ENCODE results near the gene IRF6.

The IRF6 gene

GRCh38 chr1:209741889-209742288, 64.1 kb downstream of the IRF6 start:
- Histone ChIP-seq H3K27ac (ENCODE audit: low read depth in 2 of 2, low read length in 2 of 2) (no peak overlapping the region), H3K27me3 (ENCODE audit: control insufficient read depth in 2 of 2, insufficient read depth in 2 of 2, low read length in 2 of 2) (no peaks in the 10 kb centered on the region), H3K9ac (ENCODE audit: low read depth in 1 of 2, low read length in 2 of 2) (no peak overlapping the region), H3K9me3 (ENCODE audit: control insufficient read depth in 2 of 2, low read length in 2 of 2) (no peaks in the 10 kb centered on the region), H3K36me3 (ENCODE audit: control insufficient read depth in 2 of 2, insufficient read depth in 2 of 2, low read length in 2 of 2) (no peaks in the 10 kb centered on the region), H3K4me1 (ENCODE audit: control insufficient read depth in 2 of 2, insufficient read depth in 2 of 2, low read length in 2 of 2) (no peaks in the 10 kb centered on the region), H3K4me3 (ENCODE audit: low read length in 2 of 2) (no peak overlapping the region)

GRCh38 chr1:209741193-209741592, 64.7 kb downstream of the IRF6 start:
- Histone ChIP-seq H3K4me3 (ENCODE audit: low read length in 2 of 2) (no peak overlapping the region), H3K27ac (ENCODE audit: low read depth in 2 of 2, low read length in 2 of 2) (no peak overlapping the region), H3K4me1 (ENCODE audit: control insufficient read depth in 2 of 2, insufficient read depth in 2 of 2, low read length in 2 of 2) (no peaks in the 10 kb centered on the region)

GRCh38 chr1:209738270-209738669, 67.7 kb downstream of the IRF6 start:
- H3K36me3 ChIP-seq (ENCODE audit: control insufficient read depth in 2 of 2, insufficient read depth in 2 of 2, low read length in 2 of 2), result no peaks in the 10 kb centered on the region
- no peaks in the 10 kb centered on the region for H3K4me1 ChIP-seq (ENCODE audit: control insufficient read depth in 2 of 2, insufficient read depth in 2 of 2, low read length in 2 of 2)
- H3K9ac ChIP-seq (ENCODE audit: low read depth in 1 of 2, low read length in 2 of 2), result no peak overlapping the region
- no peaks in the 10 kb centered on the region for H3K27me3 ChIP-seq (ENCODE audit: control insufficient read depth in 2 of 2, insufficient read depth in 2 of 2, low read length in 2 of 2)
- no peak overlapping the region for H3K27ac ChIP-seq (ENCODE audit: low read depth in 2 of 2, low read length in 2 of 2)
- H3K9me3 ChIP-seq (ENCODE audit: control insufficient read depth in 2 of 2, low read length in 2 of 2), result no peaks in the 10 kb centered on the region
- no peak overlapping the region for H3K4me3 ChIP-seq (ENCODE audit: low read length in 2 of 2)

More at GRCh38 chr1:209741193-209741592, 64.7 kb downstream of the IRF6 start:
- Histone ChIP-seq H3K36me3 (ENCODE audit: control insufficient read depth in 2 of 2, insufficient read depth in 2 of 2, low read length in 2 of 2) (no peaks in the 10 kb centered on the region), H3K9ac (ENCODE audit: low read depth in 1 of 2, low read length in 2 of 2) (no peak overlapping the region), H3K27me3 (ENCODE audit: control insufficient read depth in 2 of 2, insufficient read depth in 2 of 2, low read length in 2 of 2) (no peaks in the 10 kb centered on the region), H3K9me3 (ENCODE audit: control insufficient read depth in 2 of 2, low read length in 2 of 2) (no peaks in the 10 kb centered on the region)

DNA sequence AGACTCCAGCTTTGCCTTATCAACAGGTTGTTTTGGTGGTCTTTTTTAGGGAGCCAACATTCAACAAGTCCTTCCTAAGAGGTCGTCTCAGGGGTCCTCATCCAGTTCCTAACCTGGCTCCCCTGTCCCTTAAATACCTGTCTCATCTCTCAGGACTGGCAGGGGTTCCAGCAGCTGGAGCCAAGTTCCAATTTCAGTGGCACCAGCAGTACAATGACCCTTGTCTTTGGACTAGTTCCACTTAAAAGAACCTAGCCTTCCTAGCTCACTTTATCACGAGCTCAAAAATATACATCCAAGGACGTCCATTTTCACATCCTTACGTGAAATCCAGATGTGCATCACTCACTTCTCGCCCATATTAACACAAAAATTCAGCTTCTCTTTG, 68.8 kb downstream of the IRF6 start:
- Histone ChIP-seq H3K36me3 (ENCODE audit: control insufficient read depth in 2 of 2, insufficient read depth in 2 of 2, low read length in 2 of 2) (no peaks in the 10 kb centered on the region), H3K4me3 (ENCODE audit: low read length in 2 of 2) (no peak overlapping the region), H3K9me3 (ENCODE audit: control insufficient read depth in 2 of 2, low read length in 2 of 2) (no peaks in the 10 kb centered on the region), H3K9ac (ENCODE audit: low read depth in 1 of 2, low read length in 2 of 2) (no peak overlapping the region), H3K4me1 (ENCODE audit: control insufficient read depth in 2 of 2, insufficient read depth in 2 of 2, low read length in 2 of 2) (no peaks in the 10 kb centered on the region), H3K27ac (ENCODE audit: low read depth in 2 of 2, low read length in 2 of 2) (no peak overlapping the region), H3K27me3 (ENCODE audit: control insufficient read depth in 2 of 2, insufficient read depth in 2 of 2, low read length in 2 of 2) (no peaks in the 10 kb centered on the region)

DNA sequence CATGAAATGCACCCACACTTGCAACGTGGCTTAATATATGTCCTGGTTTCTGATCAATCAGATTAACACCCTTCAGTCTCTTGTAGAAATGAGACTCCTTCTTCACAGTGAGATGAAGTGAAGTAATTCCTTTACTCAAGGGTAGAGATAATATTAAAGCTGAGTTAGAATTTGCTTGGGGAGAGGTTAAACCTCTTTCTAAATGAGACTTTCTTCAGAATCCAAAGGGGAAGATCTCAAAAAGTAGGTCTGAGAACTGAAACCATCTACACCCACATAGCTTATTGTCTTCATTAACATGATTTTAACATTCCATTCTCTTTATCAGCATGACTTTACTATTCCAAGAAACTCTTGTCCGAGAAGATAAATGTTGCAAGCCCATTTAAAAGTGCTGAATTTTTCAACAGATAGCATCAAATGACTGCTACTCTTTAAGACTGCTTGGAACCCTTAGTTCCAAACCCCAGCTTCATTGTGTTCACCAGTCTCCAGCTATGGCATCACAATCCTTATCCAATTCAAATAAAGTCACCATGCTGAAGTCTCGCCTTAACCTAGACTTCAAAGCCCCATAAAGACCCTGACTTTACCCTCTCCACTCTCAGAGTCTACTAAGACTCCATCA, 69.3 kb downstream of the IRF6 start:
- Histone ChIP-seq H3K27me3 (ENCODE audit: control insufficient read depth in 2 of 2, insufficient read depth in 2 of 2, low read length in 2 of 2) (no peaks in the 10 kb centered on the region), H3K4me1 (ENCODE audit: control insufficient read depth in 2 of 2, insufficient read depth in 2 of 2, low read length in 2 of 2) (no peaks in the 10 kb centered on the region), H3K36me3 (ENCODE audit: control insufficient read depth in 2 of 2, insufficient read depth in 2 of 2, low read length in 2 of 2) (no peaks in the 10 kb centered on the region), H3K4me3 (ENCODE audit: low read length in 2 of 2) (no peak overlapping the region), H3K9me3 (ENCODE audit: control insufficient read depth in 2 of 2, low read length in 2 of 2) (no peaks in the 10 kb centered on the region), H3K9ac (ENCODE audit: low read depth in 1 of 2, low read length in 2 of 2) (no peak overlapping the region), H3K27ac (ENCODE audit: low read depth in 2 of 2, low read length in 2 of 2) (no peak overlapping the region)

Measured in mucosa of rectum (tissue), 2 donors.